ENCODE results near the gene SV2C.
"Not testable (repeated sequence)": the region's sequence is repeated elsewhere in the genome, so short reads cannot be mapped to it uniquely, and the experiment has no call there.

- not testable (repeated sequence) for TF ChIP-seq POLR2A, CTCF, EP300 (IDR thresholded peaks at IDR 0.05)
These were observed 286.5 kb downstream of the SV2C start for GRCh38 chr5:76369668-76370067.

Data from tibial nerve (tissue), 4 donors.